SK-MEL-5 (cell line): ENCODE data around the gene PXMP4. TPM values are rescaled to one million over a fixed set of nuclear protein-coding genes. Genes with fewer than 3 reads are reported as not detected.

Experiments used
- DNase-seq: peaks from one replicate; pipeline ENCODE4 v3.0.0-alpha.2; 2016; ENCODE audit warnings: low read depth, low spot score
- in situ Hi-C: cut with HindIII; loops from 2 replicates; pipeline ENCODE4 v1.10.0; 2016; ENCODE audit warnings: low sequenced_read_pairs, high pct_unique_total_duplicates, low pct_unique_long_range_greater_than_20kb
- total RNA-seq: library from RNA; depleted of rRNA; stranded (reverse); fragments of >200 nt; shearing (Covaris generic); gene quantifications from 2 replicates; pipeline ENCODE4 v1.2.3, GENCODE V29; 2014

PXMP4 gene
- total RNA-seq, 1 experiment from 2014 or later: 11.5 TPM

- in situ Hi-C loops: no loop called here
- no peak for DNase-seq
Measured at GRCh38 chr20:33736962-33737361, 16.9 kb upstream of the PXMP4 start.

DNA sequence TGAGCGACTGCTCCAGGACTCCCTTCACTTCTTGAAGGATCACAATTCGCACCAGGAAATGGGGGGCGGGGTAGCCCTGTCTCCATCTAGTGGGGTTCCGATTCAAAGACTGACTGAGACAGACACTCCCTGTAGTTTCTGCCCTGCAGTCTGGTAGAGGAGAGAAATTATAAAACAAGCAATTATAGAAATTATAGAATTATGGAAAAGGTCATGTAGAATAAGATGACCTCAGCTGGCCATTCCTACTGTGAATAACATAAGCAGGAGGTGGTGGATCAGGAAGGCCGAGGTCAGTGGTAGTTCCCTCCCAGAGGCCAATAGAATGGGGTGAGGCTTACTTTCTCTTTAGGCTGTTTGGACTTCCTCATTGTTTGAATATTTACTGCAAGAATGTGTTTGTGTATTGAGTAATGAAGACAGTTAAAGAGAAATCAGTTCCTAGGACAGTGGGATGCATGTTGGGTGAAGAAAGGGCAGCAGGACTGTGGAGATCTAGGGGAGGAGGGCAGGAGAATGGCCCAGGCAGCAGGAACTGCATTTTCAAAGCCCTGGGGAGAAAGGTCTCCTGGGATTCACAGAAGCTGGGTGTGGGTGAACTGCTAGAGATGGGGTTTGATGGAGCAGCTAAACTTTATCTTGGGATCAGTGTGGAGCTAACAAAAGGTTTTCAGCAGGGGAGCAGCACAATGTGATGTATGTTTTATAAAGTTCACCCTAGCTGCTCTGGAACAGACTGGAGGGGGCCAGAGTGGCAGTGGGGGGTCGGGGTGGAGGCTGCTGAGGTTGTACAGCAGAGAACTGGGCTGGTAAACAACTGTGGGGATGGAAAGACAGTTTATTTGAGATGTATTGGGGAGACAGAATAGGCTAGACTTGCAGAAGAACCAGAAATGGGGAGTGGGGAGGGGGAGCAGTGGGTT is 13.8 kb upstream of the PXMP4 start:
- peak; percentile 11 for DNase-seq
- in situ Hi-C loops: no loop called here

GRCh38 chr20:33732166-33732970 is 12.3 kb upstream of the PXMP4 start:
- in situ Hi-C loops: no loop called here
- no peak for DNase-seq

DNA sequence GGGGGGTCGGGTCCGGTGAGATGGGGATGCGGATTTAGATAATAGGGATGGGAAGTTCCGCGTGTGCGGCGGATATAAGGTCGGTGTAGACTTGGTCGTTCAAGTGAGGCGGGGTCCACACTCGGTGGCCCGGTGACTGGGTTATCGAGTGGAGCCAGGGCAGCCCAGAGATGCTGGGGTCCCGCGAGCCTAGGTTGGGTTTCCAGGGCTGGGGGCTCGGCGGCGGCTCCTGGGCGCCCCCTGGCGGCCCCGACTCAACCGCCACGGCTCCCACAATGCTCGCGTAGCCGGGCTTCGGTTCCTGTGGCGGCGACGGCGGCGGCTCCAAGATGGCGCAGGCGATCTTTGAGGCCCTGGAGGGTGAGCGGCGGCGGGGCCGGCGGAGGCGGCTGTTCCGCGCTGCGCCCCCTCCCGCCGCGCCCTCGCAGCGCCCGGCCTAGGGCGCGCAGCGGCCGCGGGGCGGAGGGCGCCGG is 11.6 kb upstream of the PXMP4 start, which contains the start of gene ZNF341:
ZNF341 (plus strand) TSS at position 304 of the 473 bp plus-strand sequence; CDS start at position 330, 26 bp downstream.
- in situ Hi-C loops: no loop called here
- DNase-seq: peak; percentile 90

DNA sequence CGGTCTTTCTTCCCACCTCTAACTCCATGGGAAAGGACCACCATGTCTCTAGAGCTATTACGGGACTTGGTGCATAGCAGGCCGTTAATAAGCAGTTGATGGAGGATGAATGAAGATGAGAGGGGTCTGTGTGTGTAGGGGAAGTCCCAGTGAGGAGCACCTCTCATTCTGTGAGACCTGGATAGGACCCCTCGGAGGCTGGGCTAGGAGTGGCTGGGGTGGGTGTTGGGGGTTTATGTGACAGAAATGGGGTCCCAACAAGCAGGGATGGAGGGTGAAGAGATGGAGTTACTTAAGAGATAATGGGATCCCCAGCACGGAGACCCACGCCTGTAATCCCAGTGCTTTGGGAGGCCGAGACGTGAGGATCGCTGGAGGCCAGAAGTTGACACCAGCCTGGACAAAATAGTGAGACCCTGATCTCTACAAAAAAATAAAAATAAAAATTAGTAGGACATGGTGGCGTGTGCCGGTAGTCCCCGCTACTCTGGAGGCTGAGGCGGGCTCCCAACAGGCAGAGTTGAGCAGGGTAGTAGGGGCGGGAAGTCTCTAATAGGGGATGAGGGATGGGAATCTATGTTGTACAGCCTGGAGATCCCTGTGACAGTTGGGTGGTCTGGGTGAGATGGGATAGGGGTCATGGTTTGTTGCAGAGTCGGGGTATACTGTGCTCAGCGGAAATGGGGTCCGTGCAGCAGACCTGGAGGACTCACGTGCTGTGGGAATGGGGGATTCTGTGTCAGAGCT is 11.0 kb upstream of the PXMP4 start:
- DNase-seq: no peak
- in situ Hi-C loops: no loop called here

DNA sequence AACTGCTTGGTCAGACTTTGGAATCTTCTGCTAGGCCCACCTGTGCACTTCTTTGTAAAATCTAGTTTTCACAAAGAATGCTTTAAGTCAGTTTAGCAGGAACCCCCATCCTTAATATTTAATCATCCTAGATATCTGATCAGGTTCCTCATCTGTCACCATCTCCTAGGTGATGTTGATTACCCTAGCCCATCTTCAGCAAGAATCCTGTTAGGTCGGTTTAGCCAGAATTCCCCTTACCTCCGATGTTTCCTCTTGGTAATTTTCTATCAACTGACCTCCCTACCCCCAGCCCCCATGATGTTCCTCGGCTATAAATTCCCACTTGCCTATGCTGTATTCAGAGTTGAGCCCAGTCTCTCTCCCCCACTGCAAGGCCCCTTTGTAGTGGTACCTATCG is 9.0 kb upstream of the PXMP4 start:
- in situ Hi-C loops: no loop called here
- no peak for DNase-seq

- no peak for DNase-seq
- in situ Hi-C loops: no loop called here
Measured at GRCh38 chr20:33728463-33728862, 8.4 kb upstream of the PXMP4 start.

- no peak for DNase-seq
- in situ Hi-C loops: no loop called here
Measured at GRCh38 chr20:33727806-33728205, 7.7 kb upstream of the PXMP4 start.

- DNase-seq: no peak
- in situ Hi-C loops: no loop called here
Measured at GRCh38 chr20:33727115-33727479, 7.0 kb upstream of the PXMP4 start.

- in situ Hi-C loops: no loop called here
Measured at GRCh38 chr20:33725607-33726264, 5.6 kb upstream of the PXMP4 start.

DNA sequence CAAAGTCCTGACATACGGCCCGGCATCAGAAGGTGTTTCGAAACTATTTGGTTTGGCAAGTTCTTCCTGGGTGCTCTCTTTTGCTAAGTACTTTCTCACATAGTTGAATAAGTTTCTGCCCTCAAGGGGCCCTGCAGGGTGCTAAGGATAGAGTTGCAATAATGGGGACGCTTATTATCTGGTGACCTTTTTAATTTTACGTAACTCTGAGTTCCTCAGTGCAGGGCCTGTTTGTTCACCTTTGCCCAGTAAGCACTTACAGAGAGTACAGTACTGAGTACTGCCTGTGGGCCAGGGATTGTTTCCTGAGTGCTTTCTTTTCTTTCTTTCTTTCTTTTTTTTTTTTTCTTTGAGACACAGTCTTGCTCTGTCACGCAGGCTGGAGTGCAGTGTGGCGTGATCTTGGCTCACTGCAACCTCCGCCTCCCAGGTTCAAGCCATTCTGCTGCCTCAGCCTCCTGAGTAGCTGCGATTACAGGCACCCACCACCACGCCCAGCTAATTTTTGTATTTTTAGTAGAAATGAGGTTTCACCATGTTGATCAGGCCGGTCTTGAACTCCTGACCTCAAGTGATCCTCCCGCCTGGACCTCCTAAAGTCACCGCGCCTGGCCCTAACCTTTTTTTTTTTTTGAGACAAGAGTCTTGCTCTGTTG is 4.5 kb upstream of the PXMP4 start:
- in situ Hi-C loops: no loop called here
- DNase-seq: peak; percentile 88

More at GRCh38 chr20:33725607-33726264, 5.6 kb upstream of the PXMP4 start:
- no peak for DNase-seq

DNA sequence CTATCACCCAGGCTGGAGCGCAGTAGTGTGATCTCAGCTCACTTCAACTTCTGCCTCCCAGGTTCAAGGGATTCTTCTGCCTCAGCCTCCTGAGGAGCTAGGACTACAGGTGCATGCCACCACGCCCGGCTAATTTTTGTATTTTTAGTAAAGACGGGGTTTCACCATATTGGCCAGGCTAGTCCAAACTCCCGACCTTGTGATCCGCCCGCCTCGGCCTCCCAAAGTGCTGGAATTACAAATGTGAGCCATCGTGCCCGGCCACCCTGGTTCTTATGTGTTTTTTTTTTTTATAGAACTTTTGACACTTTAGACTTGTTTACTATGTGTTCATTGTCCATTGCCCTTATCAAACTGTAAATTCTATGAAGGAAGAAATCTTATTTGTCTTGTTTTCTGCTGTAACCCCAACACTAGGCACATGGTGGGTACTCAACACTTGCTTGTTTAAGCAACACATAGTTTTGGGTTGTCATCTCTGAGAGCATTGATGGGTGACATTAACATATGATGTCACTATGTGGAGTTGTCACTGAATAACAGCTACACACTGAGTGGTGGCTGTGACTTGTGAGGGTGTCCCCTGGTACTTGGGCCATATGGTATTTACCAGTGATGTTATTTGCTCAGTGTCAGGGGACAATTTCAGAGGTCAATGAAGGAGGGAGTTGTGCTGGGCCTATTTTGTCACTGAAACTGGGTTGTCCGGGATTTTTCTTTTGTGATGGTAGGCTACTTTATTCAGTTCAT is 1.5 kb upstream of the PXMP4 start:
- no peak for DNase-seq
- in situ Hi-C loops: no loop called here

DNA sequence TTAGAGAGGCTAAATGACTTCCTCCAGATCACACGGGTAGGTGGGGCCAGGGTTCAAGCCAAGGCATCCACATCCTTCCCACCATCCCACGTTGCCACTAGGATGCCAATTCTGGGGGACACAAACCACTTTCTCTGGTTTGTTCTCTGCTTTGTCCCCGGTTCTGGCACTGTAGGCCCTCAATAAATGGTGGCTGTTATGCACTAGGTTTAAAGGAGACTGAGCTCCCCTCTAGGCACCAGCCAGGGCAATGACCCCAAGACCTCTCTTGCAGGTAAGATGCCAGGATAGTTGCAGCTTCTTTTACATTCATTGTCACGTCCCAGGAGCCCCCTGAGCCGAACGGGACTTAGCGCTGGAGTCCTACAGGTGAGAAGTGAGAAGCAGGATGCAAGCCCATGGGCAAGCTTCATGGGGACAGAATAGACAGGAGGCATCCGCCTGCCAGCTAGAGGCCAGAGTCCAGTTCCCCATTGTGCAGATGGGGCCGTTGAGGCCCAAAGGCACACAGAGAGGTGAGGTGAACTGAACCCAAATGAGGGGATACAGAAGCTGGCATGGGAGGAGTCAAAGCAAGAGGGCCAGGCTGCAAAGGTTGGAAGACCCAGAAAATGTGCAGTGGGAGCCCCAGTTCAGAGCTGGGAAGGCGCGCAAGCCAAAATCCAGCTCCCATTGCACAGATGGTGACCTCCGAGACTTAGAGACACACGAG is 677 bp downstream of the PXMP4 start:
- in situ Hi-C loops: no loop called here
- no peak for DNase-seq

DNA sequence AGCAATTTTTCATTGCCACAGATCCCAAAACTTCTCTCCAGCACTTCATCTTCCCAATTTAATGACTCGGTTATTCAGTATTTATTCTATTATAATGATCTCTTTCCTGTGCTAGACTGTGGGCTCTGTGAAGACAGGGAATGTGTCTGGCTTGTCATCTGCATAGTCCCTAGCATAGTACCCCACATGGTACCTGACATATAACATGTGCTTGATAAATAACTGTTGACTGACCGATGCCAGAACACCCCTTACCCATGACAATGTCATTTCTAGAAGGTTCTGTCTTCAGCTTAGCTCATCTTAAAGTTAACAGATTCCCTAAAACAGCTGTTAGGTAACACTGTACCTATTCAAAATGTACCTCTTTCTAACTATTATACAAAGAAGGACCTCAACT is 3.6 kb downstream of the PXMP4 start:
- no peak for DNase-seq
- in situ Hi-C loops: no loop called here

GRCh38 chr20:33713865-33714367 is 6.2 kb downstream of the PXMP4 start:
- in situ Hi-C loops: no loop called here
- no peak for DNase-seq

- in situ Hi-C loops: no loop called here
- DNase-seq: no peak
Measured at GRCh38 chr20:33711446-33711738, 8.7 kb downstream of the PXMP4 start.
